Epithelial cell of proximal tubule (primary cell): ENCODE data around the gene ZNF184. TPM values are rescaled to one million over a fixed set of nuclear protein-coding genes. Genes with fewer than 3 reads are reported as not detected.
A peak's percentile ranks its signal among the peaks of the same experiment; 100 is the strongest.

Experiments used
- DNase-seq: peaks from one replicate; pipeline ENCODE4 v3.0.0-alpha.2; 2011; ENCODE audit warnings: low read depth
- H3K4me3 ChIP-seq: 2 replicates; pipeline ENCODE4 v1.5.1; 2011; ENCODE audit warnings: low read depth, mild to moderate bottlenecking, low read length
- total RNA-seq: library from RNA; depleted of rRNA; stranded (reverse); fragments of >200 nt; gene quantifications from 2 replicates; pipeline ENCODE4 v1.2.3, GENCODE V29; 2015
- TF ChIP-seq, protein P1 (sequence below): conservative IDR thresholded peaks from 2 replicates; pipeline ENCODE4 v1.5.1; 2012; ENCODE audit warnings: low read depth, mild to moderate bottlenecking, low read length

ZNF184 gene
- total RNA-seq, 1 donor from 2014 or later = 3.7 TPM

DNA sequence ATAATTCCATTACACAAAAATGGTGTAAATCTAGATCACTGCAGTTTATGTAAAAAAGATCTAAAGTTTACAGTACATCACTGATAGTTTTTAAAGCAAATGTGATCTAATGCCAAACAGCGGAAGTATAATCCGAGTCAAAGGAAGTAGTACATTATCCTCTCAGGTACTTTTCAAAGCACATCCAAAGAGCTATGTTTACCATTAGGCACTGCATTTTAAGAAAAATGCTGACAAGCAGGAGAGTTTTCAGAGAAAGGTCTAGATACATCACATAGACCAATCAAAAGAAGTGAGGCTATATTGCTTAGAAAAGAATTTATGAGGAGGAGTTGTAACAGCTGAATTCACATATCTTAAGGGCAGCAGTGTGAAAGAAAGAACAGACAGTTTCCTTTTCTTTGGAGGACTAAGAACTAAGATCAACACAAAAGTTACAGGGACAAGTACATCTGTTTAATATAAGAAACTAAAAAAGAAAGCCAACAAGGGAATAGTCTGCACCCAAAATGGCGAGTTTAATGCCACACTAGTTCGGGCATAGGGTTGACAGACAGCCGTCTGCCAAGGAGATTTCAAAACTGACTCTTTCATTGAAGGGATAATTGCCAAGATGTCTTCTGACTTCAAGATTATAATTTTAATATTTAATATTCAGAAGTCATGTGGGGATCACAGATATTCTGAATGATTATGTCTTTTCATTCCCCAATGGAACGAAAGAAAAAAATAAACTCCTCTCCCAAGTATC, 1.4 kb downstream of the ZNF184 start:
- peak overlapping the region; percentile 84 for H3K4me3 ChIP-seq
- TF ChIP-seq, protein P1, sequence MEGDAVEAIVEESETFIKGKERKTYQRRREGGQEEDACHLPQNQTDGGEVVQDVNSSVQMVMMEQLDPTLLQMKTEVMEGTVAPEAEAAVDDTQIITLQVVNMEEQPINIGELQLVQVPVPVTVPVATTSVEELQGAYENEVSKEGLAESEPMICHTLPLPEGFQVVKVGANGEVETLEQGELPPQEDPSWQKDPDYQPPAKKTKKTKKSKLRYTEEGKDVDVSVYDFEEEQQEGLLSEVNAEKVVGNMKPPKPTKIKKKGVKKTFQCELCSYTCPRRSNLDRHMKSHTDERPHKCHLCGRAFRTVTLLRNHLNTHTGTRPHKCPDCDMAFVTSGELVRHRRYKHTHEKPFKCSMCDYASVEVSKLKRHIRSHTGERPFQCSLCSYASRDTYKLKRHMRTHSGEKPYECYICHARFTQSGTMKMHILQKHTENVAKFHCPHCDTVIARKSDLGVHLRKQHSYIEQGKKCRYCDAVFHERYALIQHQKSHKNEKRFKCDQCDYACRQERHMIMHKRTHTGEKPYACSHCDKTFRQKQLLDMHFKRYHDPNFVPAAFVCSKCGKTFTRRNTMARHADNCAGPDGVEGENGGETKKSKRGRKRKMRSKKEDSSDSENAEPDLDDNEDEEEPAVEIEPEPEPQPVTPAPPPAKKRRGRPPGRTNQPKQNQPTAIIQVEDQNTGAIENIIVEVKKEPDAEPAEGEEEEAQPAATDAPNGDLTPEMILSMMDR = no peak
- no peak for DNase-seq

DNA sequence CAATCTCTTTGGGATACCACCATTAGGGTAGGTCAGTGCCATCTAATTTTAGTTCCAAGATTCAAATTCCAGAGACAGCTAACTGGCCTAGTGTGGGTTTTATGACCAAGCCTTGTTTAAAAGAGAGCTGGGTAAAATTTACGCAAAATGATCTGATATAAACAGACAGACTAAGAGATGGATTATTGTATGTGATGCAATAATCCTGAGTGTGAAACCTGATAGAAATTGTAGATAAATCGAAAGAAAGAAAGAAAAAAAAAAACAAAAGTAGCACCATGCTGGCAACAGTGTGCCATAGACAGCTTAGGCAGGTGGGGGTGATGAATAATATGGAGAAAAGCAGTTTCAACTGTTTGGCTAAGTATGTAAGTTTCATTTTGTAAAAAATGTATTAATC, 2.9 kb downstream of the ZNF184 start:
- TF ChIP-seq, protein P1 = no peak
- no peak for DNase-seq
- no peak overlapping the region for H3K4me3 ChIP-seq

DNA sequence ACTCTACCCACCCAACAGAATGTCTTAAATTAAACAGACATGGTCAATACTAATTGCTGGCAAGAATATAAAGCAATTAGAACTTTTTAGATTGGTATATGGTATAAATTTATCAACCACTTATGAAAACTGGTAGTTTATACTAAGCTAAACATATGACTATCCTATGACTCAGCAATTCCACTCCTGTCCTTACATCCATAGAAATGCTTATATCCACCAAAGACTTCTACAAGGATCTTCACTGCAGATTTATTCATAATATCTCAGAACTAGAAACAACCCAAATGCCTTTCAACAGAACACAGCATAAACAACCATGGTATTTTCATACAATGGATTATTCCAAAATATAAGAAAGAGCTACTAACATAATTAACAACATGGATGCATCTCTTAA, 4.6 kb downstream of the ZNF184 start:
- TF ChIP-seq, protein P1 = no peak
- no peak for DNase-seq

DNA sequence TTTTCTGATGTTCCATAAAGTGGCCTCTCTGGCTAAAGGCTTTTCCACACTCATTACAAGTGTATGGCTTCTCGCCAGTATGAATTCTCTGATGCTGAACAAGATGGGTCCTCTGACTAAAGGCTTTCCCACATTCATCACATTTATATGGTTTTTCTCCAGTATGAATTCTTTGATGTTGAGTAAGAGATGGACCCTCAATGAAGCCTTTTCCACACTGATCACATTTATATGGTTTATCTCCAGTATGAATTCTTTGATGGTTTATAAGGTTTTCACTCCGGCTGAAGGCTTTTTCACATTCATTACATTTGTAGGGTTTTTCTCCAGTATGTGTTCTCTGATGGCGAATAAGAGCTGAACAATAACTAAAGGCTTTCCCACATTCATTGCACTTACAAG, 20.4 kb downstream of the ZNF184 start:
- no peak overlapping the region for H3K4me3 ChIP-seq
- TF ChIP-seq, protein P1 = no peak
- DNase-seq = no peak

More for the DNA sequence above, 4.6 kb downstream of the ZNF184 start:
- no peak overlapping the region for H3K4me3 ChIP-seq

DNA sequence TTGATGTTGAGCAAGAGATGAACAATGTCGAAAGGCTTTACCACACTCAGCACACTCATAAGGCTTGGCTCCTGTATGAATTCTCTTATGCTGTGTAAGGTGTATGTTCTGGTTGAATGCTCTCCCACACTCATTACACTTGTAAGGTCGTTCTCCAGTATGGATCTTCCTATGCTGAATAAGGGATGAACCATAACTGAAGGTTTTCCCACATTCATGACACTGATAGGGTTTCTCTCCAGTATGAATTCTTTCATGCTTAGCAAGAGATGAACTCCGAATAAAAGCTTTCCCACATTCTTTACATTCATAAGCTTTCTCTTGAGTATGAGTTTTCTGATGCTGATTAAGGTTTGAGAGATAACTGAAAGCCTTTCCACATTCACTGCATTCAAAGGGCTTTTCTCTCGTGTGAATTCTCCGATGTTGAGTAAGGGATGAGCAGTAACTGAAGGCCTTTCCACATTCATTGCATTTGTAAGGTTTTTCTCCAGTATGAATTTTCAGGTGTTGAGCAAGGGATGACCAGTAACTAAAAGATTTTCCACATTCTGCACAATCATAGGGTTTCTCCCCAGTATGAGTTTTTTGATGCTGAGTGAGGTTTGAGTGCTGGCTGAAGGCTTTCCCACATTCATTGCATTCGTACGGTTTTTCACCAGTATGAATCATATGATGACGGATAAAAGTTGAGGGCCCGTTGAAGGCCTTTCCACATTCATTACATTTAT, 21.1 kb downstream of the ZNF184 start:
- H3K4me3 ChIP-seq = no peak overlapping the region
- TF ChIP-seq, protein P1 = no peak
- DNase-seq = no peak

DNA sequence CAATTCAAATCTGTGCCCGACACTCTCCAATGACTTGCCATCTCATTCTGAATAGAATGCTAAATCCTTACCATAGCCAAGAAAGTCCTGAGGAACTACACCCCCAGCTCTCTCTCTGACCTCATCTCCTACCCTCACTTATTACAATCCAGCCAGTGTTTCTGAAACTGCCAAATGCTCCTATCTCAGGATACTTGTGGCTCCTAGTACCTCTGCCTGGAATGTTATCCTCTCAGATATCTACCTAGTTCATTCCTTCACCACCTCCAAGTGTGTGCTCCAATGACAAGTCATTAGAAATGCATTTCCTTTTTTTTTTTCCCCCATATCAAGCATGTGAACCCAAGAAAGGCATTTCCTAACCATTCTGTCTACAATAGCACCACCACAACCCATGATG, 24.4 kb downstream of the ZNF184 start:
- DNase-seq = no peak
- TF ChIP-seq, protein P1 = no peak

DNA sequence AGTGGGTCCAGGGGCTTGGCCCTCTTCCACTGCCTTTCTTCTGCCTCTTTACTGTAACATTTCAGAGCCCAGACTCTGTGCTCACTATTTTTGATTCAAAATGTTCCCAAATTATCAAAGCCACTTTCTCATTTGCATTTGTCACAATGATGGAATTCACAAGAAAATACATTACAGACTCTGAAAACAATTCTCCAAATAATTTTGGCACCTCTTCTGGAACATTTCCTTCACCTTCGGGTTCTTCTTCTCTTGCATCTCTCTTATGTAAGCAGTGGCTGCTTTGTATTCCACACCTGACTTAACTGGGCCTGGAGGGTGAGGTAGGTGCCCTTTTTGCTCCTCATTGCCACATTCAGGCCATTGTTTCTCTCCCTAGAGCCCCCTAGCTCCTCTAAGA, 30.0 kb downstream of the ZNF184 start:
- H3K4me3 ChIP-seq = no peak overlapping the region
- TF ChIP-seq, protein P1 = no peak
- DNase-seq = no peak

More for the DNA sequence above, 24.4 kb downstream of the ZNF184 start:
- H3K4me3 ChIP-seq = no peak overlapping the region
